Measurements from ENCODE around the gene ZSCAN29. TPM values are rescaled to one million over a fixed set of nuclear protein-coding genes. Genes with fewer than 3 reads are reported as not detected.

ZSCAN29 gene
- polyA plus RNA-seq, 1 donor from 2014 or later: 37.5 TPM

DNA sequence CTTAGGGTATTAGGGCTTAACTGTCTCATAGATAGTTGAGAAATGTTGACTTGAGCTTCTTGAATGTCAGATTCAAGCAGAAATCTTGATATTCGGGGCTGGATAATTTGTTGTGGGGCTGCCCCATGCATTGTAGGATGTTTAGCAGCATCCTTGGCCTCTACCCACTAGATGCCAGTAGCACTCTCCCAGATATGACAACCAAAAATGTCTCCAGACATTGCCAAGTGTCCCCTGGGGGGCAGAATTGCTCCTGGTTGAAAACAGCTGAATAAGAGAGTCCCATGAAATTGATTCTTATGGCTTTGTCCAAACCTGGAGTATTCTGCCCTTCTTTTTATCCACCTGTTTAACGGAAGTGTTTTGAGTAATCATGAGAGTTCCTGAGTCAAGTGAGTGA is 24.5 kb downstream of the ZSCAN29 start:
- H3K79me2 ChIP-seq (replicated peaks; ENCODE audit: insufficient read depth, low read length): no peaks in the 10 kb centered on the region
- H3K27me3 ChIP-seq (ENCODE audit: insufficient read depth, low read depth, low read length): no peaks in the 10 kb centered on the region
- H3K9ac ChIP-seq (ENCODE audit: low read length): no peak overlapping the region
- H3K36me3 ChIP-seq (ENCODE audit: insufficient read depth, low read length): peaks cover 6% of the 10 kb centered on the region
- H2AFZ ChIP-seq (ENCODE audit: low read depth, low read length): no peak overlapping the region
- no peaks in the 10 kb centered on the region for H3K9me3 ChIP-seq (ENCODE audit: low read length)
- H3K27ac ChIP-seq (ENCODE audit: low read length): no peak overlapping the region
- H4K20me1 ChIP-seq (ENCODE audit: insufficient read depth): no peaks in the 10 kb centered on the region
- H3F3A ChIP-seq (ENCODE audit: insufficient read depth, low read length, poor library complexity, severe bottlenecking): no peaks in the 10 kb centered on the region
- H3K4me3 ChIP-seq (ENCODE audit: low read length): no peak overlapping the region
- no peaks in the 10 kb centered on the region for H3K9me2 ChIP-seq (ENCODE audit: insufficient read depth, low read length)
- no peak overlapping the region for H3K4me2 ChIP-seq (ENCODE audit: low read length)
- no peak for TF ChIP-seq POLR2AphosphoS5 (IDR thresholded peaks at IDR 0.05)
- no peak for TF ChIP-seq EP300 (conservative IDR thresholded peaks at IDR 0.05; ENCODE audit: poor library complexity, severe bottlenecking)
- TF ChIP-seq RAD21 (conservative IDR thresholded peaks at IDR 0.05): no peak

DNA sequence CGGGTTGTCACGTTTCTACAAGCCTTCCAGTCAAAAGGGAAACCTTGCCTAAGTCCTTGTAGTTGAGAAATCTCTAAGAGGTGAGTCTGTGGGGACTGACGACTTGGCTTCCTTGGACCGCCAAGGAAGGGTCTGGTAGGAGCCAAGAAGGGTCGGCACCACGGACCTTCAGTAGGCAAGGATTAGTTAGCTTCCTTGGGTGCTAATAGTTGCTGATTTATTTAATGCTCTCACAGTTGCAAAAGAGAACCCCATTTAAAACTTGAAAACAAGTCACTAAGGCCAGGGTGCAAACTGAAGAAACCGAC is 40.1 kb downstream of the ZSCAN29 start:
- Histone ChIP-seq H3K79me2 (replicated peaks; ENCODE audit: insufficient read depth, low read length) (peaks cover 14% of the 10 kb centered on the region), H3F3A (ENCODE audit: insufficient read depth, low read length, poor library complexity, severe bottlenecking) (no peaks in the 10 kb centered on the region), H3K9ac (ENCODE audit: low read length) (peak overlapping the region; percentile 90), H3K36me3 (ENCODE audit: insufficient read depth, low read length) (peaks cover 7% of the 10 kb centered on the region), H2AFZ (ENCODE audit: low read depth, low read length) (peak overlapping the region; percentile 98), H3K4me3 (ENCODE audit: low read length) (peak overlapping the region; percentile 75), H3K27ac (ENCODE audit: low read length) (peak overlapping the region; percentile 94), H3K9me3 (ENCODE audit: low read length) (no peaks in the 10 kb centered on the region), H3K4me2 (ENCODE audit: low read length) (peak overlapping the region; percentile 89), H3K9me2 (ENCODE audit: insufficient read depth, low read length) (no peaks in the 10 kb centered on the region), H4K20me1 (ENCODE audit: insufficient read depth) (no peaks in the 10 kb centered on the region), H3K27me3 (ENCODE audit: insufficient read depth, low read depth, low read length) (no peaks in the 10 kb centered on the region)
- TF ChIP-seq RAD21 (conservative IDR thresholded peaks at IDR 0.05): no peak
- no peak for TF ChIP-seq EZH2 (IDR thresholded peaks at IDR 0.05; ENCODE audit: borderline replicate concordance, insufficient read depth, low read length, poor library complexity, severe bottlenecking)
- TF ChIP-seq SMC3 (conservative IDR thresholded peaks at IDR 0.05; ENCODE audit: poor library complexity): no peak
- no peak for TF ChIP-seq MXI1 (conservative IDR thresholded peaks at IDR 0.05; ENCODE audit: poor library complexity, severe bottlenecking)
- TF ChIP-seq, protein P1, sequence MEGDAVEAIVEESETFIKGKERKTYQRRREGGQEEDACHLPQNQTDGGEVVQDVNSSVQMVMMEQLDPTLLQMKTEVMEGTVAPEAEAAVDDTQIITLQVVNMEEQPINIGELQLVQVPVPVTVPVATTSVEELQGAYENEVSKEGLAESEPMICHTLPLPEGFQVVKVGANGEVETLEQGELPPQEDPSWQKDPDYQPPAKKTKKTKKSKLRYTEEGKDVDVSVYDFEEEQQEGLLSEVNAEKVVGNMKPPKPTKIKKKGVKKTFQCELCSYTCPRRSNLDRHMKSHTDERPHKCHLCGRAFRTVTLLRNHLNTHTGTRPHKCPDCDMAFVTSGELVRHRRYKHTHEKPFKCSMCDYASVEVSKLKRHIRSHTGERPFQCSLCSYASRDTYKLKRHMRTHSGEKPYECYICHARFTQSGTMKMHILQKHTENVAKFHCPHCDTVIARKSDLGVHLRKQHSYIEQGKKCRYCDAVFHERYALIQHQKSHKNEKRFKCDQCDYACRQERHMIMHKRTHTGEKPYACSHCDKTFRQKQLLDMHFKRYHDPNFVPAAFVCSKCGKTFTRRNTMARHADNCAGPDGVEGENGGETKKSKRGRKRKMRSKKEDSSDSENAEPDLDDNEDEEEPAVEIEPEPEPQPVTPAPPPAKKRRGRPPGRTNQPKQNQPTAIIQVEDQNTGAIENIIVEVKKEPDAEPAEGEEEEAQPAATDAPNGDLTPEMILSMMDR (IDR thresholded peaks at IDR 0.05; ENCODE audit: poor library complexity, severe bottlenecking): no peak
- TF ChIP-seq TAF1 (IDR thresholded peaks at IDR 0.05; ENCODE audit: low read depth): no peak
- no peak for TF ChIP-seq POLR2AphosphoS5 (IDR thresholded peaks at IDR 0.05)
- TF ChIP-seq, protein P2, sequence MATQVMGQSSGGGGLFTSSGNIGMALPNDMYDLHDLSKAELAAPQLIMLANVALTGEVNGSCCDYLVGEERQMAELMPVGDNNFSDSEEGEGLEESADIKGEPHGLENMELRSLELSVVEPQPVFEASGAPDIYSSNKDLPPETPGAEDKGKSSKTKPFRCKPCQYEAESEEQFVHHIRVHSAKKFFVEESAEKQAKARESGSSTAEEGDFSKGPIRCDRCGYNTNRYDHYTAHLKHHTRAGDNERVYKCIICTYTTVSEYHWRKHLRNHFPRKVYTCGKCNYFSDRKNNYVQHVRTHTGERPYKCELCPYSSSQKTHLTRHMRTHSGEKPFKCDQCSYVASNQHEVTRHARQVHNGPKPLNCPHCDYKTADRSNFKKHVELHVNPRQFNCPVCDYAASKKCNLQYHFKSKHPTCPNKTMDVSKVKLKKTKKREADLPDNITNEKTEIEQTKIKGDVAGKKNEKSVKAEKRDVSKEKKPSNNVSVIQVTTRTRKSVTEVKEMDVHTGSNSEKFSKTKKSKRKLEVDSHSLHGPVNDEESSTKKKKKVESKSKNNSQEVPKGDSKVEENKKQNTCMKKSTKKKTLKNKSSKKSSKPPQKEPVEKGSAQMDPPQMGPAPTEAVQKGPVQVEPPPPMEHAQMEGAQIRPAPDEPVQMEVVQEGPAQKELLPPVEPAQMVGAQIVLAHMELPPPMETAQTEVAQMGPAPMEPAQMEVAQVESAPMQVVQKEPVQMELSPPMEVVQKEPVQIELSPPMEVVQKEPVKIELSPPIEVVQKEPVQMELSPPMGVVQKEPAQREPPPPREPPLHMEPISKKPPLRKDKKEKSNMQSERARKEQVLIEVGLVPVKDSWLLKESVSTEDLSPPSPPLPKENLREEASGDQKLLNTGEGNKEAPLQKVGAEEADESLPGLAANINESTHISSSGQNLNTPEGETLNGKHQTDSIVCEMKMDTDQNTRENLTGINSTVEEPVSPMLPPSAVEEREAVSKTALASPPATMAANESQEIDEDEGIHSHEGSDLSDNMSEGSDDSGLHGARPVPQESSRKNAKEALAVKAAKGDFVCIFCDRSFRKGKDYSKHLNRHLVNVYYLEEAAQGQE (IDR thresholded peaks at IDR 0.05; ENCODE audit: borderline replicate concordance): no peak
- TF ChIP-seq EP300 (conservative IDR thresholded peaks at IDR 0.05; ENCODE audit: poor library complexity, severe bottlenecking): no peak

Data from neural cell (in vitro differentiated cells).